ENCODE measurements around the gene PABPN1L.

- TF ChIP-seq CTCF (IDR thresholded peaks at IDR 0.05) (no peak), POLR2A (IDR thresholded peaks at IDR 0.05) (no peak)
These were observed 30.0 kb upstream of the PABPN1L start for GRCh38 chr16:88896238-88897070.

Data from adrenal gland (tissue), 5 donors.